HEK293 (cell line): ENCODE data around the gene SEMA3D.

Experiments
- BCL11A ChIP-seq: fragments of 450-650 bp; formaldehyde crosslinking; IDR thresholded peaks from 2 replicates; pipeline ENCODE4 v1.5.1; 2016; ENCODE audit warnings: low read depth, missing biosample characterization, missing genetic modification characterization
- CTCF ChIP-seq: fragments of 450-650 bp; formaldehyde crosslinking; IDR thresholded peaks from 2 replicates; pipeline ENCODE4 v1.5.1; 2016; ENCODE audit warnings: missing biosample characterization, missing genetic modification characterization
- KLF8 ChIP-seq: fragments of 450-650 bp; formaldehyde crosslinking; IDR thresholded peaks from 2 replicates; pipeline ENCODE4 v1.5.1; 2016; ENCODE audit warnings: missing biosample characterization, missing genetic modification characterization
- YY1 ChIP-seq: fragments of 450-650 bp; formaldehyde crosslinking; IDR thresholded peaks from 2 replicates; pipeline ENCODE4 v1.5.1; 2018; ENCODE audit warnings: missing biosample characterization, missing genetic modification characterization
- ZNF311 ChIP-seq: fragments of 450-650 bp; formaldehyde crosslinking; IDR thresholded peaks from 2 replicates; pipeline ENCODE4 v1.5.1; 2017; ENCODE audit warnings: missing biosample characterization, missing genetic modification characterization, borderline replicate concordance
- ZSCAN23 ChIP-seq: fragments of 450-650 bp; formaldehyde crosslinking; IDR thresholded peaks from 2 replicates; pipeline ENCODE4 v1.5.1; 2016; ENCODE audit warnings: missing biosample characterization, missing genetic modification characterization
- TF ChIP-seq, protein P1 (sequence below): fragments of 450-650 bp; formaldehyde crosslinking; conservative IDR thresholded peaks from 2 replicates; pipeline ENCODE4 v1.5.1; 2016; ENCODE audit warnings: low read depth, missing biosample characterization, missing genetic modification characterization

- TF ChIP-seq CTCF (tag by site-specific recombination) (no peak), ZNF311 (tag by site-specific recombination) (no peak), YY1 (tag by site-specific recombination) (no peak), BCL11A (tag by site-specific recombination) (no peak), KLF8 (tag by site-specific recombination) (no peak), ZSCAN23 (no peak)
- TF ChIP-seq, protein P1, sequence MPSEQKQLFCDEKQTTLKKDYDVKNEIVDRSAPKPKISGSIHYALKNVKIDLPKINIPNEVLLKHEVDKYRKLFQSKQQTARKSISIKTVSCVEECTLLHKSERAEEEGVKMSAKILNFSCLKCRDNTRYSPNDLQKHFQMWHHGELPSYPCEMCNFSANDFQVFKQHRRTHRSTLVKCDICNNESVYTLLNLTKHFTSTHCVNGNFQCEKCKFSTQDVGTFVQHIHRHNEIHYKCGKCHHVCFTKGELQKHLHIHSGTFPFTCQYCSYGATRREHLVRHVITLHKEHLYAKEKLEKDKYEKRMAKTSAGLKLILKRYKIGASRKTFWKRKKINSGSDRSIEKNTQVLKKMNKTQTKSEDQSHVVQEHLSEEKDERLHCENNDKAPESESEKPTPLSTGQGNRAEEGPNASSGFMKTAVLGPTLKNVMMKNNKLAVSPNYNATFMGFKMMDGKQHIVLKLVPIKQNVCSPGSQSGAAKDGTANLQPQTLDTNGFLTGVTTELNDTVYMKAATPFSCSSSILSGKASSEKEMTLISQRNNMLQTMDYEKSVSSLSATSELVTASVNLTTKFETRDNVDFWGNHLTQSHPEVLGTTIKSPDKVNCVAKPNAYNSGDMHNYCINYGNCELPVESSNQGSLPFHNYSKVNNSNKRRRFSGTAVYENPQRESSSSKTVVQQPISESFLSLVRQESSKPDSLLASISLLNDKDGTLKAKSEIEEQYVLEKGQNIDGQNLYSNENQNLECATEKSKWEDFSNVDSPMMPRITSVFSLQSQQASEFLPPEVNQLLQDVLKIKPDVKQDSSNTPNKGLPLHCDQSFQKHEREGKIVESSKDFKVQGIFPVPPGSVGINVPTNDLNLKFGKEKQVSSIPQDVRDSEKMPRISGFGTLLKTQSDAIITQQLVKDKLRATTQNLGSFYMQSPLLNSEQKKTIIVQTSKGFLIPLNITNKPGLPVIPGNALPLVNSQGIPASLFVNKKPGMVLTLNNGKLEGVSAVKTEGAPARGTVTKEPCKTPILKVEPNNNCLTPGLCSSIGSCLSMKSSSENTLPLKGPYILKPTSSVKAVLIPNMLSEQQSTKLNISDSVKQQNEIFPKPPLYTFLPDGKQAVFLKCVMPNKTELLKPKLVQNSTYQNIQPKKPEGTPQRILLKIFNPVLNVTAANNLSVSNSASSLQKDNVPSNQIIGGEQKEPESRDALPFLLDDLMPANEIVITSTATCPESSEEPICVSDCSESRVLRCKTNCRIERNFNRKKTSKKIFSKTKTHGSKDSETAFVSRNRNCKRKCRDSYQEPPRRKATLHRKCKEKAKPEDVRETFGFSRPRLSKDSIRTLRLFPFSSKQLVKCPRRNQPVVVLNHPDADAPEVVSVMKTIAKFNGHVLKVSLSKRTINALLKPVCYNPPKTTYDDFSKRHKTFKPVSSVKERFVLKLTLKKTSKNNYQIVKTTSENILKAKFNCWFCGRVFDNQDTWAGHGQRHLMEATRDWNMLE (tag by site-specific recombination): no peak
Measured at GRCh38 chr7:85014936-85015660, 171.8 kb downstream of the SEMA3D start.
